HepG2 (cell line): ENCODE results near the gene FAM89B. TPM values are rescaled to one million over a fixed set of nuclear protein-coding genes. Genes with fewer than 3 reads are reported as not detected.

Experiments used
- ATAC-seq: fragments of 200-7000 bp; cut with Tn5 transposase; 3 replicates; pipeline ENCODE4 v1.9.1; 2020; ENCODE audit warnings: mild to moderate bottlenecking, moderate library complexity
- BruUV-seq: library from RNA; stranded (reverse); fragments of 400-500 nt; replicated peaks from 2 replicates; lab custom pipeline; 2021; lab: Mats Ljungman, UMichigan
- CTCF ChIA-PET: fragments of 300-600 bp; formaldehyde crosslinking; extraction: SDS; loops from one replicate; lab custom pipeline; 2021; ENCODE audit warnings: low total read pairs, inconsistent platforms, low intra/inter-chr PET ratio; lab: Yijun Ruan, JAX
- POLR2A ChIA-PET: fragments of 350-600 bp; sonication (Branson Sonifier 250); formaldehyde crosslinking; loops from one replicate; lab custom pipeline; 2020; ENCODE audit warnings: antibody characterized with exemption, inconsistent platforms; lab: Yijun Ruan, JAX
- DNase-seq: peaks from one replicate; pipeline ENCODE4 v3.0.0-alpha.2; 2015; ENCODE audit warnings: low spot score
- FAIRE-seq: peaks from 3 replicates; lab custom pipeline; 2011; peaks lifted over from hg19 to GRCh38; lab: Jason Lieb, UNC
- H2AFZ ChIP-seq: one replicate; pipeline ENCODE4 v1.6.1; 2011; ENCODE audit warnings: low read length, inconsistent platforms
- H3K27ac ChIP-seq: fragments of 300-600 bp; 3 replicates; pipeline ENCODE4 v1.8.0; 2011; ENCODE audit warnings: mixed run types, mild to moderate bottlenecking, mixed read lengths, low read length, inconsistent platforms; ENCODE audit not compliant: insufficient read depth; ENCODE audit errors: extremely low read length
- H3K27me3 ChIP-seq, 2 experiments: fragments of 200-600 bp in 1 of 2; 2 replicates in 1 of 2; 3 replicates in 1 of 2; pipeline versions ENCODE4 v1.6.0 to v1.8.0; 2011; ENCODE audit warnings: low read length in 2 of 2, mild to moderate bottlenecking in 2 of 2, moderate library complexity in 2 of 2, inconsistent platforms in 1 of 2; ENCODE audit not compliant: insufficient read depth in 2 of 2, control insufficient read depth in 1 of 2
- H3K36me3 ChIP-seq, 2 experiments: fragments of 200-600 bp in 1 of 2; replicated peaks in 1 of 2; 2 replicates in 1 of 2; 3 replicates in 1 of 2; pipeline versions ENCODE4 v1.5.1 to v1.8.0; 2011; ENCODE audit warnings: low read length in 2 of 2, inconsistent platforms in 1 of 2; ENCODE audit not compliant: insufficient read depth in 2 of 2, control insufficient read depth in 1 of 2
- H3K4me1 ChIP-seq: 2 replicates; pipeline ENCODE4 v1.5.1; 2012; ENCODE audit warnings: low read length, inconsistent platforms; ENCODE audit not compliant: insufficient read depth
- H3K4me2 ChIP-seq: 2 replicates; pipeline ENCODE4 v1.6.0; 2011; ENCODE audit warnings: low read depth, low read length, inconsistent platforms
- H3K4me3 ChIP-seq, 3 experiments: fragments of 200-600 bp in 1 of 3; sonication (generic), shearing (Covaris generic) in 1 of 3; replicated peaks in 1 of 3; 2 replicates each; pipeline ENCODE4 v1.5.1; 2011 to 2016; ENCODE audit warnings: low read length in 3 of 3, inconsistent platforms in 2 of 3, low read depth in 2 of 3, mild to moderate bottlenecking in 2 of 3, control low read depth in 1 of 3, mixed read lengths in 1 of 3; ENCODE audit not compliant: insufficient read depth in 1 of 3
- H3K79me2 ChIP-seq: one replicate; pipeline ENCODE4 v1.6.1; 2011; ENCODE audit warnings: low read length, inconsistent platforms; ENCODE audit not compliant: insufficient read depth
- H3K9ac ChIP-seq: 2 replicates; pipeline ENCODE4 v1.6.0; 2011; ENCODE audit warnings: mild to moderate bottlenecking, low read depth, low read length, inconsistent platforms; ENCODE audit not compliant: insufficient read depth
- H3K9me3 ChIP-seq: 2 replicates; pipeline ENCODE4 v1.5.1; 2012; ENCODE audit warnings: mild to moderate bottlenecking, low read length
- H4K20me1 ChIP-seq: 2 replicates; pipeline ENCODE4 v1.6.0; 2011; ENCODE audit warnings: inconsistent platforms, mild to moderate bottlenecking, low read length, moderate library complexity; ENCODE audit not compliant: insufficient read depth
- BRD4 ChIP-seq: sonication (generic); formaldehyde crosslinking; IDR thresholded peaks from 2 replicates; pipeline ENCODE4 v1.4.0; 2020; ENCODE audit warnings: missing genetic modification reagents
- ELK4 ChIP-seq: sonication (generic); formaldehyde crosslinking; IDR thresholded peaks from 2 replicates; pipeline ENCODE4 v1.9.0; 2021; ENCODE audit warnings: missing genetic modification reagents, borderline replicate concordance
- FOXJ3 ChIP-seq: sonication (generic); formaldehyde crosslinking; IDR thresholded peaks from 2 replicates; pipeline ENCODE4 v1.4.0; 2020; ENCODE audit warnings: missing genetic modification reagents, mild to moderate bottlenecking, borderline replicate concordance
- PCBP2 ChIP-seq: fragments of 200-400 bp; formaldehyde crosslinking; optimal IDR thresholded peaks from 2 replicates; pipeline ENCODE3; 2018; ENCODE audit warnings: low read length, low read depth; ENCODE audit not compliant: poor library complexity, severe bottlenecking
- PHF5A ChIP-seq: IDR thresholded peaks from one replicate; pipeline ENCODE4 v1.6.1; 2018; ENCODE audit warnings: low read depth, missing genetic modification reagents; ENCODE audit not compliant: unreplicated experiment
- RBFOX2 ChIP-seq: fragments of 200-400 bp; formaldehyde crosslinking; IDR thresholded peaks from 2 replicates; pipeline ENCODE4 v1.6.1; 2017; ENCODE audit warnings: low read depth, mild to moderate bottlenecking, low read length
- SP2 ChIP-seq: sonication (generic); formaldehyde crosslinking; IDR thresholded peaks from 2 replicates; pipeline ENCODE4 v1.5.1; 2020; ENCODE audit warnings: mild to moderate bottlenecking, missing genetic modification reagents
- ZNF260 ChIP-seq: sonication (generic); formaldehyde crosslinking; IDR thresholded peaks from 2 replicates; pipeline ENCODE4 v1.4.0; 2020; ENCODE audit warnings: missing genetic modification reagents, low read depth, mild to moderate bottlenecking, borderline replicate concordance
- ZNF451 ChIP-seq: sonication (generic); formaldehyde crosslinking; IDR thresholded peaks from 2 replicates; pipeline ENCODE4 v1.5.0; 2020; ENCODE audit warnings: mild to moderate bottlenecking, missing genetic modification reagents
- ZNF747 ChIP-seq: sonication (generic); formaldehyde crosslinking; IDR thresholded peaks from 2 replicates; pipeline ENCODE4 v1.8.1; 2023; ENCODE audit warnings: missing genetic modification reagents, mild to moderate bottlenecking, borderline replicate concordance
- WGBS: methylation state at CpG from one replicate; pipeline ENCODE4 v1.1.6; 2017; ENCODE audit warnings: low lambda C conversion rate; 5-methylcytosine and 5-hydroxymethylcytosine counted together
- in situ Hi-C: cut with HindIII; loops from 2 replicates; pipeline ENCODE4 v1.10.0; 2017; ENCODE audit warnings: low pct_unique_long_range_greater_than_20kb; ENCODE audit not compliant: extremely low pct_ligation_motif_present
- intact Hi-C: fragments of 100-400 bp; cut with micrococcal nuclease; formaldehyde crosslinking; loops from one replicate; pipeline ENCODE4 v1.10.0; 2022; ENCODE audit not compliant: unreplicated experiment
- polyA plus RNA-seq, 8 experiments: library from polyadenylated mRNA; depleted of rRNA in 3 of 8; stranded (reverse) in 7 of 8; unstranded in 1 of 8; fragments of >200 nt; fragmentation: Illumina TruSeq in 4 of 8; extraction: Trizol in 4 of 8; gene quantifications; 2 replicates each; pipeline versions ENCODE4 v1.2.1 to v1.2.3, GENCODE V29; 2011 to 2016; ENCODE audit warnings: low read depth in 4 of 8, missing spikeins in 1 of 8, mixed read lengths in 1 of 8; ENCODE audit not compliant: insufficient read depth in 1 of 8
- total RNA-seq, 5 experiments: library from RNA; depleted of rRNA; stranded (reverse); fragments of >200 nt; fragmentation: Illumina TruSeq; extraction: Trizol; gene quantifications; 2 replicates each; pipeline ENCODE4 v1.2.3, GENCODE V29; 2016; ENCODE audit warnings: low read depth in 1 of 5
- TF ChIP-seq, protein P1 (sequence below): IDR thresholded peaks from 2 replicates; pipeline ENCODE4 v1.4.0; 2020; ENCODE audit warnings: mild to moderate bottlenecking, missing genetic modification reagents

The FAM89B gene
- total and polyA plus RNA-seq, 2 of the 13 experiments (the other 11 are each of a cell fraction or from before 2014, with no cell fraction given), result 5.7 to 8.0 TPM

DNA sequence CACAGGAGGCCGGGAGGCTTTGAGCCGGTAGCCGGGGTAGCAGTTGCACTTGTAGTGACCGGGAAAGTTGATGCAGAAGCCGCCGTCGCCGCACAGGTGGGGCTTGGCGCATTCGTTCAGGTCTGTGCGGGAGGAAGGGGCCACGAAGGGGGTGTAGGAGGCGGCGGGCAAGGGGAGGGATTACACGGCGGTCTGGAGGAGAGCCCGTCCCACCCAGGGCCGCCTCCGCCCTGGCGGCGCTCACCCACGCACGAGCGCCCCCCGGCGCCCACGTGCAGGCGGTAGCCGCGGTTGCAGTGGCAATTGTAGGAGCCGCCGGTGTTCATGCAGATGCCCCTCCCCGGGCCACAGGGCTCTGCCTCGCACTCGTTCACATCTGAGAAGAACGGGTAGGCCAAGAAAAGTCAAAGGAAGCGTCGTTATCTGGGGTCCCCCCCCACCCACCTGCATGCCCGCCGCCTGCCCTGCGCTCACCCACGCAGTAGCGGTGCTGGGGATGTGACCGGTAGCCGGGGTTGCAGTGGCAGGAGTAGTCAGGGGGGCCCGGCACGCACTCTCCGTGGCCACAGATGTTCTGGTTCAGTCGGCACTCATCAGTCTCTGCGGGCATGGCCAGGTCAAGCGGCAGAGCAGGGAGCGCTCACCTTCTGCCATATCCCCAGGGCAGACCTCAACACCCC is 24.8 kb upstream of the FAM89B start:
- Histone ChIP-seq H3K4me1 (peaks cover 38% of the 10 kb centered on the region), H3K36me3 (peaks cover 4 to 11% of the 10 kb centered on the region in 2 experiments; a peak in 1 of 5 replicates), H3K27ac (no peak overlapping the region), H2AFZ (no peak overlapping the region), H3K9ac (no peak overlapping the region), H3K9me3 (no peaks in the 10 kb centered on the region), H4K20me1 (peaks cover 7% of the 10 kb centered on the region; the same call in 1 of the 2 replicates), H3K4me3 (no peak overlapping the region), H3K79me2 (no peaks in the 10 kb centered on the region), H3K27me3 (no peaks in the 10 kb centered on the region), H3K4me2 (no peak overlapping the region)
- no peak for ATAC-seq
- ChIA-PET CTCF (no interaction called here), POLR2A (interaction anchor here (1.3 kb wide), 1 partner anchor 23 kb away, joined by 7 read pairs; the partner anchor contains the start of gene ZNRD2)
- in situ Hi-C loops (no loop called here), intact Hi-C loops (no loop called here)
- WGBS, result 96% methylated on average over 33 of the region's 52 CpGs
- FAIRE-seq, result no peak
- peak; percentile 50; the same call in 1 of the 2 replicates for TF ChIP-seq RBFOX2
- no peak for TF ChIP-seq ZNF260 (CRISPR knock-in tag)
- TF ChIP-seq BRD4, result no peak
- no peak for DNase-seq
- BruUV-seq, result no TSS peak

DNA sequence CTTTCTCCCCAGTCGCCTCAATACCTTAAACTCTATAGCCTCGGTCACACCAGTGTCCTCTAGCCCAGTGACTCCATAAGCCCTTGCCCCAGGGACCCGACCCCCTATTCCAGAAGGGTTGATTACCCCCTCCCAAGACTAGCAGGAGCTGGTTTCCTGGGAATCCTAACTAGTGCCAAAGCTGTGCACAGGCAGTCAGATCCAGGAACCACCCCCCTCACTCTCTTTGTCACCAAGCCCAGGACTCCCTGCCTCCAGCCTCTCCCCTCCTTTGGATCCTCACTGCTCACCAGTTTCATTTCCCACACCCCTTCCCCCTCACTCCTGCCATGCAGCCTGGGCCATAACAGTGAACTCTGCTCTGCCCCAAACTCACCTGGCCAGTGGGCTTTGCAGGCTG is 23.9 kb upstream of the FAM89B start:
- Histone ChIP-seq H3K9me3 (no peaks in the 10 kb centered on the region), H3K79me2 (no peaks in the 10 kb centered on the region), H3K4me3 (no peak overlapping the region), H3K9ac (no peak overlapping the region), H3K27ac (no peak overlapping the region), H4K20me1 (peaks cover 7% of the 10 kb centered on the region; the same call in 1 of the 2 replicates), H3K27me3 (no peaks in the 10 kb centered on the region), H3K4me1 (peaks cover 42% of the 10 kb centered on the region), H3K36me3 (peaks cover 4 to 11% of the 10 kb centered on the region in 2 experiments; a peak in 1 of 5 replicates), H2AFZ (no peak overlapping the region), H3K4me2 (no peak overlapping the region)
- ATAC-seq, result no peak
- CTCF ChIA-PET, result no interaction called here
- POLR2A ChIA-PET, result no interaction called here
- 88% methylated on average over 3 of the region's 3 CpGs for WGBS
- FAIRE-seq, result no peak
- intact Hi-C loops, result no loop called here
- no TSS peak for BruUV-seq
- DNase-seq, result no peak
- in situ Hi-C loops, result no loop called here
- no peak for TF ChIP-seq PCBP2
- TF ChIP-seq ELK4 (CRISPR knock-in tag), result no peak
- no peak for TF ChIP-seq FOXJ3 (CRISPR knock-in tag)
- no peak for TF ChIP-seq SP2
- TF ChIP-seq ZNF451, result no peak
- TF ChIP-seq PHF5A (CRISPR knock-in tag), result no peak
- TF ChIP-seq, protein P1, sequence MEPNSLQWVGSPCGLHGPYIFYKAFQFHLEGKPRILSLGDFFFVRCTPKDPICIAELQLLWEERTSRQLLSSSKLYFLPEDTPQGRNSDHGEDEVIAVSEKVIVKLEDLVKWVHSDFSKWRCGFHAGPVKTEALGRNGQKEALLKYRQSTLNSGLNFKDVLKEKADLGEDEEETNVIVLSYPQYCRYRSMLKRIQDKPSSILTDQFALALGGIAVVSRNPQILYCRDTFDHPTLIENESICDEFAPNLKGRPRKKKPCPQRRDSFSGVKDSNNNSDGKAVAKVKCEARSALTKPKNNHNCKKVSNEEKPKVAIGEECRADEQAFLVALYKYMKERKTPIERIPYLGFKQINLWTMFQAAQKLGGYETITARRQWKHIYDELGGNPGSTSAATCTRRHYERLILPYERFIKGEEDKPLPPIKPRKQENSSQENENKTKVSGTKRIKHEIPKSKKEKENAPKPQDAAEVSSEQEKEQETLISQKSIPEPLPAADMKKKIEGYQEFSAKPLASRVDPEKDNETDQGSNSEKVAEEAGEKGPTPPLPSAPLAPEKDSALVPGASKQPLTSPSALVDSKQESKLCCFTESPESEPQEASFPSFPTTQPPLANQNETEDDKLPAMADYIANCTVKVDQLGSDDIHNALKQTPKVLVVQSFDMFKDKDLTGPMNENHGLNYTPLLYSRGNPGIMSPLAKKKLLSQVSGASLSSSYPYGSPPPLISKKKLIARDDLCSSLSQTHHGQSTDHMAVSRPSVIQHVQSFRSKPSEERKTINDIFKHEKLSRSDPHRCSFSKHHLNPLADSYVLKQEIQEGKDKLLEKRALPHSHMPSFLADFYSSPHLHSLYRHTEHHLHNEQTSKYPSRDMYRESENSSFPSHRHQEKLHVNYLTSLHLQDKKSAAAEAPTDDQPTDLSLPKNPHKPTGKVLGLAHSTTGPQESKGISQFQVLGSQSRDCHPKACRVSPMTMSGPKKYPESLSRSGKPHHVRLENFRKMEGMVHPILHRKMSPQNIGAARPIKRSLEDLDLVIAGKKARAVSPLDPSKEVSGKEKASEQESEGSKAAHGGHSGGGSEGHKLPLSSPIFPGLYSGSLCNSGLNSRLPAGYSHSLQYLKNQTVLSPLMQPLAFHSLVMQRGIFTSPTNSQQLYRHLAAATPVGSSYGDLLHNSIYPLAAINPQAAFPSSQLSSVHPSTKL, result no peak
- no peak for TF ChIP-seq ZNF747 (CRISPR knock-in tag)
